K562 (cell line): ENCODE results near the gene PTOV1. TPM values are rescaled to one million over a fixed set of nuclear protein-coding genes. Genes with fewer than 3 reads are reported as not detected.
A peak's percentile ranks its signal among the peaks of the same experiment; 100 is the strongest.

Experiments used
- BRD4 ChIP-seq: fragments of 200-600 bp; sonication (generic); IDR thresholded peaks from 2 replicates; pipeline ENCODE4 v1.6.1; 2017; ENCODE audit warnings: inconsistent platforms
- CHCHD3 ChIP-seq: fragments of 250-450 bp; sonication (Bioruptor Pico); IDR thresholded peaks from 2 replicates; pipeline ENCODE4 v2.1.2; 2022; ENCODE audit warnings: mild to moderate bottlenecking
- DACH1 ChIP-seq: fragments of 450-650 bp; IDR thresholded peaks from 2 replicates; pipeline ENCODE4 v1.6.1; 2018; ENCODE audit not compliant: partially characterized antibody
- FUS ChIP-seq: fragments of 200-400 bp; formaldehyde crosslinking; optimal IDR thresholded peaks from 2 replicates; pipeline ENCODE3; 2017; ENCODE audit warnings: low read depth, low read length
- PHF21A ChIP-seq: fragments of 450-650 bp; IDR thresholded peaks from 2 replicates; pipeline ENCODE4 v1.6.1; 2017; ENCODE audit warnings: low read depth, borderline replicate concordance
- PRDM10 ChIP-seq: fragments of 450-650 bp; IDR thresholded peaks from 2 replicates; pipeline ENCODE4 v1.6.1; 2018; ENCODE audit not compliant: partially characterized antibody
- SP1 ChIP-seq: sonication (generic); formaldehyde crosslinking; IDR thresholded peaks from 2 replicates; pipeline ENCODE4 v1.8.1; 2022; ENCODE audit warnings: mild to moderate bottlenecking, missing genetic modification reagents
- XRCC5 ChIP-seq: fragments of 200-400 bp; formaldehyde crosslinking; IDR thresholded peaks from 2 replicates; pipeline ENCODE4 v1.6.1; 2017; ENCODE audit warnings: low read depth, mild to moderate bottlenecking, low read length
- ZBTB43 ChIP-seq: sonication (generic); formaldehyde crosslinking; IDR thresholded peaks from 2 replicates; pipeline ENCODE4 v1.8.0; 2023; ENCODE audit warnings: mild to moderate bottlenecking, missing genetic modification reagents
- ZC3H8 ChIP-seq: fragments of 450-650 bp; IDR thresholded peaks from 2 replicates; pipeline ENCODE4 v1.6.1; 2017
- ZNF143 ChIP-seq: sonication (generic); formaldehyde crosslinking; IDR thresholded peaks from 2 replicates; pipeline ENCODE4 v1.9.0; 2022; ENCODE audit warnings: mild to moderate bottlenecking, missing genetic modification reagents
- ZNF644 ChIP-seq: fragments of 200-800 bp; sonication (Bioruptor generic); IDR thresholded peaks from 2 replicates; pipeline ENCODE4 v1.6.1; 2016; ENCODE audit warnings: low read depth, missing genetic modification characterization, missing compliant biosample characterization
- ZNF830 ChIP-seq: fragments of 250-450 bp; sonication (Bioruptor Pico); IDR thresholded peaks from 2 replicates; pipeline ENCODE4 v1.5.0; 2021; ENCODE audit warnings: mild to moderate bottlenecking
- polyA plus RNA-seq, 8 experiments: library from polyadenylated mRNA; depleted of rRNA in 4 of 8; stranded (reverse) in 5 of 8; unstranded in 3 of 8; fragments of >200 nt; fragmentation: Nextera tagmentation in 2 of 8; fragmentation: Illumina TruSeq in 1 of 8; extraction: Ambion mirVana in 2 of 8; extraction: Trizol in 1 of 8; gene quantifications; 2 replicates each; pipeline versions ENCODE4 v1.2.1 to v1.2.3, GENCODE V29; 2011 to 2014; ENCODE audit warnings: inconsistent platforms in 1 of 8, missing spikeins in 1 of 8
- total RNA-seq, 7 experiments: library from RNA; depleted of rRNA in 6 of 7; stranded (reverse); fragments of >200 nt in 6 of 7; fragmentation: Illumina TruSeq in 2 of 7; extraction: Trizol in 2 of 7; gene quantifications; 2 replicates each; pipeline versions ENCODE4 v1.2.1 to v1.2.3, GENCODE V29; 2011 to 2021; ENCODE audit warnings: low replicate concordance in 1 of 7
- TF ChIP-seq, protein P1 (sequence below), 2 experiments: fragments of 450-650 bp; formaldehyde crosslinking in 1 of 2; IDR thresholded peaks; 2 replicates each; pipeline versions ENCODE4 v1.4.0 to v1.6.1; 2014 to 2020; ENCODE audit warnings: mild to moderate bottlenecking in 2 of 2, borderline replicate concordance in 1 of 2, low read depth in 1 of 2

Gene PTOV1
- total and polyA plus RNA-seq, 9 of the 15 experiments (the other 6 are each of a cell fraction or from before 2014, with no cell fraction given): 4.9 to 169 (median 43.5) TPM

DNA sequence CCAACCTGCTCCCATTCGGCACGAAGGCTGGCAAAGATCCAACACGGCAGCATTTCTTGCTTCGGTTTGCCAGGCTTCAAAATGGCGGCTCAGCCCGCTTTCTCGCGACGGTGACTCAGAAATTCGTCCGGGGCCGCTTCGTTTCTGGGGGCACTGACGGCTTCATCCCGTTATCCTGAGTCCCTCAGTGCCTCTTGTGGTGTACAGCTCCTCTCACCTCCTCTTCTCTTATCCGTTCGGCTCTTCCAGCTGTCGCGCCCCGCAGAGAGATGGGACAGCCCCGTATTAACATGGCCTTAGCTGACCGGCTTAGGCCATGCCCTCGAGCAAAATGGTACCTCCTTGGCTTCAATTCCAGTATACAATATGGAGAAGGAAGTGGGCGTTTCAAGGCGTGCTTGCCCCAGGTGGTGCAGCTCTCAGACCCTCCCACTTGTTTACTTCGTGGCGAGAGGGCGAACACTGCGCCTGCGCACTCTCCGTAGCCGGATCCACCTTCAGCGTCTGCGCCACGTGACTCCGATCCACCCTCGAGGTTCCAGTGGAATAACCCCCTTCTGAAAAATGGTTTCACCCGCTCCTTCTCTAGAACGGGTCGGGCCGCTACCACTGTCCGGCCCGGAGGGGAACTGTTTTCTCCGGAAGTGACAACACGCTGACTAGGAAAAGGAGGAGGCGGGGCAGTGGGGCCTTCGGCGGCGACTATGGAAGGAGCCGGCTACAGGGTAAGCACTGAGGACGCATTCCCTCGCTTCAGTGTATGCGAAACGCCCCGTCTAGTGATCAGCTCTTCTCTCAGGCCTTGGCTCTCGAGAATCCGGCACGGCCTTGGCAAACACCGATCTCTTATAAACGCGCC, 26.3 kb downstream of the PTOV1 start, which contains the start of the genes AKT1S1 and TBC1D17 (continued):
- TF ChIP-seq PRDM10 (peak; percentile 100), ZNF143 (CRISPR knock-in tag) (0 out of 2 replicates have a peak, but pooled peaks have one; percentile 15), SP1 (CRISPR knock-in tag) (peak; percentile 91), ZNF830 (0 out of 2 replicates have a peak, but pooled peaks have one; percentile 57), FUS (no peak), PHF21A (no peak), ZNF644 (tag) (peak; percentile 29), DACH1 (no peak), ZC3H8 (0 out of 2 replicates have a peak, but pooled peaks have one; percentile 61), BRD4 (peak; percentile 78; the same call in 1 of the 2 replicates), CHCHD3 (no peak), XRCC5 (peak; percentile 32), ZBTB43 (CRISPR knock-in tag) (peak; percentile 74; the same call in 1 of the 2 replicates)
- TF ChIP-seq, protein P1, sequence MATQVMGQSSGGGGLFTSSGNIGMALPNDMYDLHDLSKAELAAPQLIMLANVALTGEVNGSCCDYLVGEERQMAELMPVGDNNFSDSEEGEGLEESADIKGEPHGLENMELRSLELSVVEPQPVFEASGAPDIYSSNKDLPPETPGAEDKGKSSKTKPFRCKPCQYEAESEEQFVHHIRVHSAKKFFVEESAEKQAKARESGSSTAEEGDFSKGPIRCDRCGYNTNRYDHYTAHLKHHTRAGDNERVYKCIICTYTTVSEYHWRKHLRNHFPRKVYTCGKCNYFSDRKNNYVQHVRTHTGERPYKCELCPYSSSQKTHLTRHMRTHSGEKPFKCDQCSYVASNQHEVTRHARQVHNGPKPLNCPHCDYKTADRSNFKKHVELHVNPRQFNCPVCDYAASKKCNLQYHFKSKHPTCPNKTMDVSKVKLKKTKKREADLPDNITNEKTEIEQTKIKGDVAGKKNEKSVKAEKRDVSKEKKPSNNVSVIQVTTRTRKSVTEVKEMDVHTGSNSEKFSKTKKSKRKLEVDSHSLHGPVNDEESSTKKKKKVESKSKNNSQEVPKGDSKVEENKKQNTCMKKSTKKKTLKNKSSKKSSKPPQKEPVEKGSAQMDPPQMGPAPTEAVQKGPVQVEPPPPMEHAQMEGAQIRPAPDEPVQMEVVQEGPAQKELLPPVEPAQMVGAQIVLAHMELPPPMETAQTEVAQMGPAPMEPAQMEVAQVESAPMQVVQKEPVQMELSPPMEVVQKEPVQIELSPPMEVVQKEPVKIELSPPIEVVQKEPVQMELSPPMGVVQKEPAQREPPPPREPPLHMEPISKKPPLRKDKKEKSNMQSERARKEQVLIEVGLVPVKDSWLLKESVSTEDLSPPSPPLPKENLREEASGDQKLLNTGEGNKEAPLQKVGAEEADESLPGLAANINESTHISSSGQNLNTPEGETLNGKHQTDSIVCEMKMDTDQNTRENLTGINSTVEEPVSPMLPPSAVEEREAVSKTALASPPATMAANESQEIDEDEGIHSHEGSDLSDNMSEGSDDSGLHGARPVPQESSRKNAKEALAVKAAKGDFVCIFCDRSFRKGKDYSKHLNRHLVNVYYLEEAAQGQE (IDR thresholded peaks at IDR 0.05; ENCODE audit: borderline replicate concordance): peak; percentile 90
- TF ChIP-seq, protein P1 (CRISPR knock-in tag; IDR thresholded peaks at IDR 0.05; ENCODE audit: low read depth): peak; percentile 19
